ENCODE data around the gene DPYSL4. TPM values are rescaled to one million over a fixed set of nuclear protein-coding genes. Genes with fewer than 3 reads are reported as not detected.

The DPYSL4 gene
- total RNA-seq, 1 donor from 2014 or later, result 33.8 TPM

DNA sequence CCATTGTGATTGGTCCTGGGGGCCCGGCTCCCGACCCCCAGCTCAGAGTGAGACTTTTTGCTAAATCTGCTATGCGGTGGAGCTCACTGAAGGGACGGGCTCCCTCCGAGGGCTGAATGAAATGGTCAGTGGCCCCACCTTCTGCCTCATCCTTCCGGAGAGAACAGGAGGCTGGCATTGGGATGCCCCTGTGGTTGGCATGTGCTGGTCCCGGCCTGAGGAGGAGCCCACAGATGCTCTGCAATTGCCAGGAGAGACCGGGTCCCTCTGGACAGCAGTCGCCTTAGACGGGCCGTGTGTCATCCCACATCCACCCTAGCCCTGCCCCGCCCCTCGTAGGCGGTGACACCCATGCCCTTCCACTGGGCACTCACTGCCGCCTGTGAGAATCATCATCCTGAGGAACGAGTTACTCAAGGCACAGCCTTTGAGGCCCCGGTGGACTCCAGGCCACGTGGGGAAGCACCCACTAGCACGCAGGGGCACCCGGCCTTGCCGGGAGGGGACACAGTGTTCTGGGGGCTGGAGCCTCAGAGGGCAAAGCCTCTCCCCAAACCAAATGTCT is 21.2 kb upstream of the DPYSL4 start:
- Mint-ChIP-seq H3K4me3 (ENCODE audit: unreplicated experiment) (no peak overlapping the region), H3K27me3 (ENCODE audit: unreplicated experiment) (no peaks in the 10 kb centered on the region), H3K4me1 (ENCODE audit: unreplicated experiment) (no peaks in the 10 kb centered on the region), H3K36me3 (ENCODE audit: unreplicated experiment) (no peaks in the 10 kb centered on the region), H3K27ac (ENCODE audit: unreplicated experiment) (no peak overlapping the region), H3K9me3 (ENCODE audit: unreplicated experiment) (no peaks in the 10 kb centered on the region)
- DNase-seq (ENCODE audit: extremely low spot score, unreplicated experiment), result no peak
- TF ChIP-seq CTCF (IDR thresholded peaks at IDR 0.05), result no peak

- no peaks in the 10 kb centered on the region for H3K36me3 Mint-ChIP-seq (ENCODE audit: unreplicated experiment)
- no peak overlapping the region for H3K27ac Mint-ChIP-seq (ENCODE audit: unreplicated experiment)
- DNase-seq (ENCODE audit: extremely low spot score, unreplicated experiment), result no peak
- H3K4me3 Mint-ChIP-seq (ENCODE audit: unreplicated experiment), result no peak overlapping the region
- H3K27me3 Mint-ChIP-seq (ENCODE audit: unreplicated experiment), result no peaks in the 10 kb centered on the region
- no peak for TF ChIP-seq CTCF (IDR thresholded peaks at IDR 0.05)
- no peaks in the 10 kb centered on the region for H3K4me1 Mint-ChIP-seq (ENCODE audit: unreplicated experiment)
- no peaks in the 10 kb centered on the region for H3K9me3 Mint-ChIP-seq (ENCODE audit: unreplicated experiment)
Observed at GRCh38 chr10:132166216-132166950, 20.4 kb upstream of the DPYSL4 start.

DNA sequence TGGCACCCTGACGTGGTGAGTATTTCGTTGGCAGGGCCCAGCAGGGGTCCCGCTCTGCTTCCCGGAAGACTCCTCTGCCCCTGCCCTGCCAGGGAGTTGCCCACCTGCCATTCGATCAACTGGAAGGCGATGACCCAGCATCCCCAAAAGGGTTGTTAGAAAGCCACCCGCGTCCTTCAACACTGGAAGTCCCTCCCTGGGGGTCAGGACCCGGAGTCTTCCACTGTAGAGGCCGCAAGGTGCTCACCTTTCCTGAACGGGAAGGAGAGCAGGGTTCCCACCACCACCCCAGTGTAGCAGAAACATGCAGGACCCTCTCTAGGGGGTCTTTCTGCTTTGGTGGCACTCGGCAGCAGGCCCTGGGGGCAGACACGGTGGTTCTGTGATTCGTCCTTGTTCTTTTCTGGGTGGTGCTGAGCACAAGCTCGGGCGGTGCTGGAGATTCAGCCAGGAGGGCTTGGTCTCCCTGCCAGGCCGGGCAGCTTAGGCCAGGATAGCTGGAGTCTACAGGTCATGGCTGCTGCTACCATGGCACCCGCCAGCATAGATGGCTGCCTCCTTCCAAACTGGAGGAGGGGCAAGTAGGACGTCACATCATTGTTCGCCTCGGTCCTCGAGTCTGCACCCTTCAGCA is 19.6 kb upstream of the DPYSL4 start:
- Mint-ChIP-seq H3K36me3 (ENCODE audit: unreplicated experiment) (no peaks in the 10 kb centered on the region), H3K4me3 (ENCODE audit: unreplicated experiment) (no peak overlapping the region), H3K9me3 (ENCODE audit: unreplicated experiment) (no peaks in the 10 kb centered on the region), H3K27me3 (ENCODE audit: unreplicated experiment) (no peaks in the 10 kb centered on the region), H3K27ac (ENCODE audit: unreplicated experiment) (no peak overlapping the region), H3K4me1 (ENCODE audit: unreplicated experiment) (no peaks in the 10 kb centered on the region)
- no peak for TF ChIP-seq CTCF (IDR thresholded peaks at IDR 0.05)
- no peak for DNase-seq (ENCODE audit: extremely low spot score, unreplicated experiment)

GRCh38 chr10:132167976-132168375 is 18.8 kb upstream of the DPYSL4 start:
- no peak for TF ChIP-seq CTCF (IDR thresholded peaks at IDR 0.05)
- Mint-ChIP-seq H3K27ac (ENCODE audit: unreplicated experiment) (no peak overlapping the region), H3K9me3 (ENCODE audit: unreplicated experiment) (no peaks in the 10 kb centered on the region), H3K27me3 (ENCODE audit: unreplicated experiment) (peaks cover 4% of the 10 kb centered on the region), H3K4me1 (ENCODE audit: unreplicated experiment) (no peaks in the 10 kb centered on the region), H3K36me3 (ENCODE audit: unreplicated experiment) (no peaks in the 10 kb centered on the region), H3K4me3 (ENCODE audit: unreplicated experiment) (no peak overlapping the region)
- no peak for DNase-seq (ENCODE audit: extremely low spot score, unreplicated experiment)

DNA sequence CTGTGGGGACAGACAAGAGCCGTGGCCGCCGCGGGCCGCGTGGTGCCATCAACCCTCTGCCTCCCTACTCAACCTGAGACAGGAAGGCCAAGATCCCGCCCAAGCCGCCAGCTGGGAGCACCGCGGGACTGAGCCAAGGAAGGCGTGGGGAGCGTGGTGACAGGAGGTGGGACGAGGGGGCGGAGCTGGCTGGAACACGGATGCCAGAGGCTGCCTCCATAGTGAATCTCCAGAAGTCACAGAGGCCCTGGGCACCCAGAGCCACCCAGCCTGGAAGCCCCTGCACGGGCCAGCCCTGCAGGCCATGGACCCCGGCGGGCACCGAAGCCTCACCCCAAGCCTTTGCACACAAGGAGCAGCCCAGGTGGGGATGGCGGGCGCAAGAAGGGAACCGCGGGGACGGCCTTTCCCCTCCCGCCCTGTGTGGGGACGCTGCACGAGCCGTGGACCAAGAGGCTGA is 18.1 kb upstream of the DPYSL4 start:
- Mint-ChIP-seq H3K27me3 (ENCODE audit: unreplicated experiment) (peaks cover 4% of the 10 kb centered on the region), H3K36me3 (ENCODE audit: unreplicated experiment) (no peaks in the 10 kb centered on the region), H3K27ac (ENCODE audit: unreplicated experiment) (no peak overlapping the region), H3K4me3 (ENCODE audit: unreplicated experiment) (no peak overlapping the region), H3K9me3 (ENCODE audit: unreplicated experiment) (no peaks in the 10 kb centered on the region), H3K4me1 (ENCODE audit: unreplicated experiment) (no peaks in the 10 kb centered on the region)
- DNase-seq (ENCODE audit: extremely low spot score, unreplicated experiment), result no peak
- TF ChIP-seq CTCF (IDR thresholded peaks at IDR 0.05), result no peak

All from osteocyte (in vitro differentiated cells).